Activated CD4-positive, alpha-beta memory T cell treated with anti-CD3 and anti-CD28 coated beads for 36 hours (primary cell): ENCODE results near the gene SYNGR1. TPM values are rescaled to one million over a fixed set of nuclear protein-coding genes. Genes with fewer than 3 reads are reported as not detected.
A peak's percentile ranks its signal among the peaks of the same experiment; 100 is the strongest.

ENCODE experiments used
- CTCF ChIA-PET: fragments of 350-600 bp; sonication (Branson Sonifier 250); formaldehyde crosslinking; loops from one replicate; lab custom pipeline; 2021; ENCODE audit warnings: antibody characterized with exemption, inconsistent platforms; lab: Charles Lee
- POLR2A ChIA-PET: fragments of 350-600 bp; sonication (Branson Sonifier 250); formaldehyde crosslinking; loops from one replicate; lab custom pipeline; 2021; ENCODE audit warnings: antibody characterized with exemption; lab: Charles Lee
- DNase-seq: peaks from one replicate; pipeline ENCODE4 v3.0.0-alpha.2; 2020
- H3K27ac Mint-ChIP-seq: one replicate; pipeline ENCODE4 v1.8.0; 2021; ENCODE audit warnings: mixed read lengths
- H3K27me3 Mint-ChIP-seq: one replicate; pipeline ENCODE4 v1.8.0; 2021; ENCODE audit warnings: mixed read lengths
- H3K36me3 Mint-ChIP-seq: one replicate; pipeline ENCODE4 v1.8.0; 2021; ENCODE audit warnings: mixed read lengths
- H3K4me1 Mint-ChIP-seq: one replicate; pipeline ENCODE4 v1.8.0; 2021; ENCODE audit warnings: low read depth, mixed read lengths
- H3K4me3 Mint-ChIP-seq: one replicate; pipeline ENCODE4 v1.8.0; 2021; ENCODE audit warnings: mild to moderate bottlenecking, mixed read lengths
- H3K9me3 Mint-ChIP-seq: one replicate; pipeline ENCODE4 v1.8.0; 2021; ENCODE audit warnings: mixed read lengths
- intact Hi-C: fragments of 100-400 bp; cut with micrococcal nuclease; formaldehyde crosslinking; loops from one replicate; pipeline ENCODE4 v1.15.1; 2023
- total RNA-seq, 2 experiments: library from RNA; stranded (reverse); gene quantifications; one replicate each; pipeline ENCODE4 v1.2.3, GENCODE V29; 2021

Gene SYNGR1, protein sequence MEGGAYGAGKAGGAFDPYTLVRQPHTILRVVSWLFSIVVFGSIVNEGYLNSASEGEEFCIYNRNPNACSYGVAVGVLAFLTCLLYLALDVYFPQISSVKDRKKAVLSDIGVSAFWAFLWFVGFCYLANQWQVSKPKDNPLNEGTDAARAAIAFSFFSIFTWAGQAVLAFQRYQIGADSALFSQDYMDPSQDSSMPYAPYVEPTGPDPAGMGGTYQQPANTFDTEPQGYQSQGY
- not detected for total RNA-seq

DNA sequence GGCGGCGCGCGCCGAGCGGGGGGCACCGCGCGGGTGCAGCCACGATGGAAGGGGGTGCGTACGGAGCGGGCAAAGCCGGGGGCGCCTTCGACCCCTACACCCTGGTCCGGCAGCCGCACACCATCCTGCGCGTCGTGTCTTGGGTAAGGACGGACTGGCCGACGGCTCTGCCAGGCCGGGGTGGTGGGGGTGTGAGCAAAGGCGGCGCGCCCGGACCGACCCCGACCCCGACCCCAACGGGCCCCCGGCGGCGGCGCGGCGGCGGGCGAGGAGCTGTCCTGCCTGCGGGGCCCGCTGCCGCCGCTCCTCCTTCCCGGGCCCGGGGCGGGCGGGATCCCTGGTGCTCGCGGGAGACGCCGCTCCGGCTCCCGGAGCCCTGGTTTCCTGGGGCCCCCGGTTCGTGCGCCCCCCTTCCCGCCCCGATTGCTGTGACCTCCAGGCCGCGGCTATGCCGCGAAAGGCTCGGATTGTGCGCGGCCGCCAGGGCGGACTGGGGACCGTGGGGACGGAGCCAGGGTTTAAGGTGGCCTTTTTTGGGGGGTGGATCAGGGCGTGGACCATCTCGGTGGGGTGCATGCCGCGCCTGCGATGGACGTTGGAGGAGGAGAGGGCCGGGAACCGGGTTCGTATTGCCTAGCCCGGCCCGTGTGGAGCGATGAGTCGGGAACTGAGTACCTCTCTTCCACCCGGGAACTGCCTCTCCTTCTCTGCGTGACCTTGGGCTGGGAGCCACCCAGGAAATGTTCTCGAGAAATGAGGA lies at the start of gene SYNGR1:
SYNGR1 (plus strand) TSS at position 25 of the 760 bp plus-strand sequence; CDS start at position 45, 20 bp downstream.
- H3K36me3 Mint-ChIP-seq, result no peaks in the 10 kb centered on the region
- ChIA-PET POLR2A (no interaction called here), CTCF (no interaction called here)
- H3K4me1 Mint-ChIP-seq, result peaks cover 10% of the 10 kb centered on the region
- intact Hi-C loops, result no loop called here
- H3K27ac Mint-ChIP-seq, result no peak within 1 kb of the TSS
- no peaks in the 10 kb centered on the region for H3K9me3 Mint-ChIP-seq
- peak within 1 kb of the TSS; percentile 53 for H3K4me3 Mint-ChIP-seq
- DNase-seq, result no peak
- H3K27me3 Mint-ChIP-seq, result peaks cover 22% of the 10 kb centered on the region

DNA sequence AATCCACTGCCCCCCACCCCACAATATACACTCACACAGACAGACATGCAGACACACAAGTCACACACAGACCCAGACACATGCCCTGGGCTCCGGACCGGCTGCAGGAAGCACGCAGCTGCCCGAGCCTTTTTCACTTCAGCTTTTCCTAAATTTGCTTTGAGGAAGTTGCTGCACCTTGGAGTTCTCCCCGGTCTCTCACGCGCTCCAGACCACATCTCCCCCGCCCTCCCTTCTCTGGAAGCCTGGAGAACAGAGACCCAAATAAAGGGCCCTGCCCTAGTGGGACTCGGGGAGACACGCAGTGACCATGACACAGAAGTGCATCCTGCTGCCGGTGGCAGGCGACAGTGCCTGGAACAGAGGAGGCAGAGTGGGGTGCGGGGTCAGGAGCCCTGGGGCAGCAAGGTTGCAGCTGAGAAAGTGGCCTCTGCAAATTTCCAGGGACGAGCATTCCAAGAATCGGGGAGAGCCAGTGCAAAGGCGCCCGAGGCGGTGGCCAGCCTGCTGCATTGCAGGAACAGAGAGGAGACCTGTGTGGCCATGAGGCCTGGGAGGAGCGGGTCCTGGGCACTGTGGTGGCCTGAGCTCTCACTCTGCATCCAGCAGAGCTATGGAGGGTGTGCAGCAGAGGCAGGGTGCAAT lies 49.5 kb upstream of the SYNGR1 start:
- intact Hi-C loops, result no loop called here
- H3K4me3 Mint-ChIP-seq, result no peak overlapping the region
- ChIA-PET POLR2A (no interaction called here), CTCF (interaction anchor here (1.1 to 1.8 kb wide), 2 partner anchors 16 to 130 kb away, joined by 4 to 8 read pairs; no protein-coding TSS in a partner anchor)
- no peak for DNase-seq
- no peak overlapping the region for H3K27ac Mint-ChIP-seq
- no peaks in the 10 kb centered on the region for H3K36me3 Mint-ChIP-seq
- no peaks in the 10 kb centered on the region for H3K9me3 Mint-ChIP-seq
- H3K27me3 Mint-ChIP-seq, result peaks cover 27% of the 10 kb centered on the region
- H3K4me1 Mint-ChIP-seq, result peaks cover 6% of the 10 kb centered on the region

DNA sequence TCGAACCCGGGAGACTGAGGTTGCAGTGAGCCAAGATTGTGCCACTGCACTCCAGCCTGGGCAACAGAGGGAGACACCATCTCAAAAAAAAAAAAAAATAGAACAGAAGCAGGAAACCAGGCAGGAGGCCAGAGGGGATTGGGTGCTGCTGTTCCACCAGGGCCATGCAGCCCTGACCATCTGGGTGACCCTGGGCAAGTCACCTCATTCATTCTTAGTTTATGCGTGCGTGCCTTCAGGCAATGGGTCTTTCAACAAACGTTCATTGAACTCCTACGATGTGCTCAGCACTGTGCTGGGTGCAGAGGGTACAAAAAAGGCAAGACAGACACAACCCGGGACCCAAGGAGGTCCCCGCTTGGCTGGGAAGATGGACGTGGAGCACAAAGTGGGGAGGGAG lies 48.7 kb upstream of the SYNGR1 start:
- Mint-ChIP-seq H3K4me1 (peaks cover 6% of the 10 kb centered on the region), H3K36me3 (no peaks in the 10 kb centered on the region), H3K27me3 (peaks cover 27% of the 10 kb centered on the region), H3K27ac (no peak overlapping the region), H3K4me3 (no peak overlapping the region), H3K9me3 (no peaks in the 10 kb centered on the region)
- POLR2A ChIA-PET, result no interaction called here
- intact Hi-C loops, result no loop called here
- no peak for DNase-seq
- CTCF ChIA-PET, result interaction anchor here (1.8 kb wide), 1 partner anchor 131 kb away, joined by 8 read pairs; no protein-coding TSS in a partner anchor

DNA sequence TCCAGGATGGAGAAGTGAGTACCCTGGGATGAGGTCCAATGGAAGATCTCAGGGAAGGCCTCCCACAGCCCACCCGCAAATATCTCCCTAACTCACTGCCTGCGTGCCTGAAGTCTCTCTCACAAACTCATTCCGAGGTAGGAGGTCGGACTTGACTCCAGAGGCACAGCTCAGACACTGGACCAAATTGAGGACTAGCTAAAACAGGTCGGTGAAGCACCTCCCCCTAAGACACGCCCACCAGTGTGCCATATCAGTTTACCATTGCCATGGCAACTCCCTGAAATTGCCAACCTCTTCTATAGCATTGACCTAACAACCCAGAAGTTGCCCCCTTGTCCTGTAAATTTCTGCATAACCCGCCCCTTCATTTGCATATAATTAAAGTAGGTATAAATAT lies 47.9 kb upstream of the SYNGR1 start:
- H3K27me3 Mint-ChIP-seq, result peaks cover 24% of the 10 kb centered on the region
- peaks cover 6% of the 10 kb centered on the region for H3K4me1 Mint-ChIP-seq
- no peaks in the 10 kb centered on the region for H3K9me3 Mint-ChIP-seq
- intact Hi-C loops, result no loop called here
- no peaks in the 10 kb centered on the region for H3K36me3 Mint-ChIP-seq
- CTCF ChIA-PET, result interaction anchor here (1.2 kb wide), 1 partner anchor 13 kb away, joined by 4 read pairs; no protein-coding TSS in a partner anchor
- POLR2A ChIA-PET, result no interaction called here
- H3K4me3 Mint-ChIP-seq, result no peak overlapping the region
- H3K27ac Mint-ChIP-seq, result no peak overlapping the region
- no peak for DNase-seq

DNA sequence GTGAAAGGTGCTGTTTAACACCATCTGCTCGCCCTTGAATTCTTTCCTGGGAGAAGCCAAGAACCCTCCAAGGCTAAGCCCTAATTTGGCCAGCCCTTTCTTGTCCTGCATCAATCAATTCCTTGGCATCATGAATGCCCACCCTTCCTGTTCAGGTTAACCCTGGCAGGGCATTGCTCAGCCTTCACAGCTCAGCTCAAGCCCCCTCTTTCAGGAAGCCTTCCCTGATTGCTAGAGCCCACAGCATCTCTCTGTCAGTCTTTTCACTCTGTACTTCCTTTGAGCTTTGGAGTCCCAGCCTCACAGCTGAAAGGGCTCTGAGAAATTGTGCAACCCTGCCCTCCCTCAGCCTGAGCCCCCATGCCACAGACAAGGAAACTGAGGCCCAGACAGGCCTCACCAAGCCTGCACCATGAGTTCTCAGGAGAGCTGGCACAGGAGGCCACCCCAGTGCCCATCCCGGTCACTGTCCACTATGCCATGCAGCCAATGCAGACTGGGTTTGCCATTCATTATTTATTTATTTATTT lies 47.3 kb upstream of the SYNGR1 start:
- no peaks in the 10 kb centered on the region for H3K9me3 Mint-ChIP-seq
- intact Hi-C loops, result no loop called here
- H3K36me3 Mint-ChIP-seq, result no peaks in the 10 kb centered on the region
- H3K4me3 Mint-ChIP-seq, result no peak overlapping the region
- ChIA-PET CTCF (interaction anchor here (1.2 to 2.3 kb wide), 3 partner anchors 12 to 132 kb away, joined by 4 to 22 read pairs (median 10); no protein-coding TSS in a partner anchor), POLR2A (no interaction called here)
- H3K4me1 Mint-ChIP-seq, result peaks cover 6% of the 10 kb centered on the region
- DNase-seq, result no peak
- H3K27ac Mint-ChIP-seq, result no peak overlapping the region
- peaks cover 24% of the 10 kb centered on the region for H3K27me3 Mint-ChIP-seq

DNA sequence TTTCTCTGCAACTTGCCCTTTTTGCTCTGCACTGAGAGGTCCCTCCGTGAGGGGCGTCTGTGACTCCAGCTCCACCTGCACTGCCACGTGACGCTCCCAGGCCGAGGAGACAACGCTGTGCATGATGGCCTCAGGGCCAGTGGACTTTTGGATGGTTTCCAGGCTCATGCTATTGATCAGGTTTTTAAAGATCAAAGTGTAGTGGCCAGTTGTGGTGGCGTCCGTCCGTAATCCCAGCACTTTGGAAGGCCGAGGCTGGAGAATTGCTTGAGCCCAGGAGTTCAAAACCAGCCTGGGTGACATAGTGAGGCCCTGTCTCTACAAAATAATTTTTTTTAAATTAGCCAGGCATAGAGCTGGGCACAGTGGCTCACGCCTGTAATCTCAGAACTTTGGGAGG lies 46.4 kb upstream of the SYNGR1 start:
- Mint-ChIP-seq H3K9me3 (no peaks in the 10 kb centered on the region), H3K4me3 (no peak overlapping the region), H3K36me3 (no peaks in the 10 kb centered on the region), H3K27ac (no peak overlapping the region), H3K4me1 (peaks cover 6% of the 10 kb centered on the region), H3K27me3 (peaks cover 18% of the 10 kb centered on the region)
- CTCF ChIA-PET, result interaction anchor here (0.5 to 2.3 kb wide), 4 partner anchors 12 to 411 kb away, joined by 3 to 22 read pairs (median 7); no protein-coding TSS in a partner anchor
- POLR2A ChIA-PET, result no interaction called here
- intact Hi-C loops, result no loop called here
- no peak for DNase-seq

DNA sequence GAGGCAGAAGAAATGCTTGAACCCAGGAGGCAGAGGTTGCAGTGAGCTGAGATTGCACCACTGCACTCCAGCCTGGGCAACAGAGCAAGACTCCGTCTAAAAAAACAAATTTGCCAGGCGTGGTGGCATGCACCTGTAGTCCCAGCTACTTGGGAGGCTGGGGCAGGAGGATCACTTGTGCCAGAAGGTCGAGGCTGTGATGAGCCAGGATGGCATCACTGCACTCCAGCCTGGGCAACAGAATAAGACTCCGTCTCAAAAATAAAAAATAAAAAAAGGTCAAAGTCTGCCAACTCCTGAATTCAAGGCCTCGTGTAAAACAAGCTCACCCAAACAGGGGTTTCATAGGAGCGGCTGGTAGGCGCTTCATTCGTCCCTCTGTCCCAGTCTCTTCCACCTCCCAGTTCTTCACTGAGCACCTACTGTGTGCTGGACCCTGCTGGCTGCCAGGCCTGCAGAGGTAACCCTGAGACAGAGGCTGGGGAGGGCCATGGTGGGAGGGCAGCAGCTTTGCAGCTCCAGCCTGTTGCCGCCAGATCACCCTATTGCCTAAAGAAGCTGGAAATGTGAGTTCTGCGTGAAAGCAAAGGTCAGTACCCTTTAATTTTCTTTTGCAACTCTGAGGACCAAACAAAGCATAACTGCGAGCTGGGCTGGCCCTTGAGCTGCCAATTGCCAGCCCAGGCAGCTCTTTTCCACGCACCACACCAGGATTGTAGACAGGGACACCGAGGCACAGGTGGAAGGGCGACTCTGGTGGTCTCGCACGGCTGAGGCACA lies 45.7 kb upstream of the SYNGR1 start:
- H3K4me3 Mint-ChIP-seq, result no peak overlapping the region
- CTCF ChIA-PET, result interaction anchor here (0.5 to 2.3 kb wide), 5 partner anchors 12 to 412 kb away, joined by 3 to 22 read pairs (median 4); no protein-coding TSS in a partner anchor
- H3K27ac Mint-ChIP-seq, result no peak overlapping the region
- peaks cover 18% of the 10 kb centered on the region for H3K27me3 Mint-ChIP-seq
- peaks cover 6% of the 10 kb centered on the region for H3K4me1 Mint-ChIP-seq
- no peaks in the 10 kb centered on the region for H3K9me3 Mint-ChIP-seq
- POLR2A ChIA-PET, result no interaction called here
- intact Hi-C loops, result no loop called here
- no peaks in the 10 kb centered on the region for H3K36me3 Mint-ChIP-seq
- no peak for DNase-seq

DNA sequence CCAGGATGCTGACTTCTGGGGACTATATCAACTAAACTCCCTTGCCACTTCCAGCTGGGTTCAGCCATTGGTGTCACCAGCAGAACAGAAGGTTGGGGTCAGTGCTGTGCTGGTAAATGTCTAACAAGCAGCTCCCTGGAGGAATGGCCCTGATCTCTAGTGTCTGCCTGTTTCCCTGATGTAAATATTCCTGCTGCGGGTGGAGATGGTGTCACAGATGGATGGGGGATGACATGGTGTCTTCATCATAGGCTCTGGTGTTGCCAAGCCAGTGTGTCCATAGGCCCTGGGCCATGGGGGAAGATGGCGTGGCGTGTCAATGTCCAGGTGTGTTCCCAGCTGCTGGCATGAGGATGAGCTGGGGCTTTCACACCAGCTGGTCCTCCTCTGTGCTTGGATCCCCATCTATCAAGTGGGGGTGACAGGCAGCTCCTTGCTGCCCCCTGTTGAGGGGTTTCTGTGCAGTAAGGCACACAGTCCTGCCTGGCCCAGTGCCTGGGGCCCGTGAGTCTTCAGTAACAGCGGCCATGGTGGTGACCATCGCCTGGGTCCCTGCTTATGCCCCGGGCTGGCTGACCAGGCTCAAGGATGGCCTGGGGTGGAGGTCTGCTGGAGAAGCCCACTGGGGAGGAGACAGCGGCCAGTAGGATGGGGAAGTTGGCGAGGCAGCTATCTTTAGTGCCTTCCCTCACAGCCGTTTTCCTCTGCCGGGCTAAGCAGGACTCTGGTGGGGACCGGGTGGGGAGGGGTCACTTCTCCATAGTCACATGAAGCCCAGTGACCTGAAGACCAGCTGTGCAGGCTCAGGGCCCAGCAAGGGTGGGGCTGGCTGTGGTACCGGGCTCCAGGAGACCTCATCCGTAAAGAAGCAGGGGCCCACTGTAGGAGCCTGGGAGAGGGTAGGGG lies 43.1 kb upstream of the SYNGR1 start:
- ChIA-PET POLR2A (interaction anchor here (1.3 to 1.4 kb wide), 2 partner anchors 10 to 136 kb away, joined by 3 to 6 read pairs; no protein-coding TSS in a partner anchor), CTCF (interaction anchor here (0.6 to 3.2 kb wide), 26 partner anchors 8 to 437 kb away, joined by 3 to 98 read pairs (median 4); no protein-coding TSS in a partner anchor)
- Mint-ChIP-seq H3K27me3 (no peaks in the 10 kb centered on the region), H3K36me3 (peaks cover 6% of the 10 kb centered on the region), H3K9me3 (no peaks in the 10 kb centered on the region), H3K4me1 (peaks cover 3% of the 10 kb centered on the region), H3K27ac (no peak overlapping the region), H3K4me3 (no peak overlapping the region)
- intact Hi-C loops, result loop anchor here (1.0 kb wide), 1 partner anchor 135 kb away; no protein-coding TSS in a partner anchor
- peak; percentile 75 for DNase-seq

DNA sequence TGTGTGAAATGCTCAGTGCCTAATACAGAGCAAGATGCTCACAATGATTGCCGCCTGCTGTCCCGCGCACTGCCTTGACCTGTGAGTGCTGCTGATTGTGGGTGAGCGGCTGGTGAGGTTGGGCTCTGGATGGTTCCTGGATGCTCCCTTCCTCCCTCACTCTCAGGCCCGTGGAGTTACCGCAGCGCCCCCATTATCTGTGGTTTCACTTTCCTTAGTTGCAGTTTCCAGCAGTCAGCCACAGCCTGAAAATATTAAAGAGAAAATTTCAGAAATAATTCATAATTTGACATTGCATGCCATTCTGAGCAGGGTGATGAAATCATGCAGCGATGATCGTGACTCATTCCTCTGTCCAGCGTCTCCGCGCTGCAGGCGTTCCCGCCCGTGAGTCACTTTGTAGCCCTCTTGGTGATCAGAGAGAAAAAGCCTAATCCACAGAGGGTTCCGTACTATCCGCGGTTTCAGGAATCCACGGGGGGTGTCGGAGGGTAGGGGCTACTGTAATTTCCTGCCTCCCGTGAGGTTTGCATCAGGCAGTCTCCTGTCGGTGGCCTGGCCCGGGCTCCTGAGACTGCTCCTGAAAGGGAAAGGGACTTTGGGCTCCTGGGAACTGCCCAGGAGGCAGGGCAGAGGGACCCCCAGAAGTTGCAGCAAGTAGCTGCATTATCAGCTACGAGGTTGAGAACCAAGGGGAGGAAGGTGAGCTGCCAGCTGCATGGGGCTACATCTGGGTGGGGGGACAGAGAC lies 41.0 kb upstream of the SYNGR1 start:
- DNase-seq, result no peak
- intact Hi-C loops, result no loop called here
- no peak overlapping the region for H3K4me3 Mint-ChIP-seq

More for the DNA sequence above, 41.0 kb upstream of the SYNGR1 start:
- peaks cover 11% of the 10 kb centered on the region for H3K4me1 Mint-ChIP-seq
- H3K9me3 Mint-ChIP-seq, result no peaks in the 10 kb centered on the region
- ChIA-PET POLR2A (interaction anchor here (3.4 kb wide), 1 partner anchor 10 kb away, joined by 32 read pairs; the partner anchor contains the start of gene RPL3), CTCF (interaction anchor here (0.8 to 4.5 kb wide), 4 partner anchors 94 to 439 kb away, joined by 3 to 113 read pairs (median 17); no protein-coding TSS in a partner anchor)
- no peak overlapping the region for H3K27ac Mint-ChIP-seq
- H3K27me3 Mint-ChIP-seq, result no peaks in the 10 kb centered on the region
- peaks cover 21% of the 10 kb centered on the region for H3K36me3 Mint-ChIP-seq
